ENCODE measurements around the gene ZBTB21. TPM values are rescaled to one million over a fixed set of nuclear protein-coding genes. Genes with fewer than 3 reads are reported as not detected.
A peak's percentile ranks its signal among the peaks of the same experiment; 100 is the strongest.
"Not testable (repeated sequence)": the region's sequence is repeated elsewhere in the genome, so short reads cannot be mapped to it uniquely, and the experiment has no call there.

Gene ZBTB21
- total and polyA plus RNA-seq, 2 of the 4 experiments (the other 2 are of a cell fraction), result 6.8 to 12.0 TPM

DNA sequence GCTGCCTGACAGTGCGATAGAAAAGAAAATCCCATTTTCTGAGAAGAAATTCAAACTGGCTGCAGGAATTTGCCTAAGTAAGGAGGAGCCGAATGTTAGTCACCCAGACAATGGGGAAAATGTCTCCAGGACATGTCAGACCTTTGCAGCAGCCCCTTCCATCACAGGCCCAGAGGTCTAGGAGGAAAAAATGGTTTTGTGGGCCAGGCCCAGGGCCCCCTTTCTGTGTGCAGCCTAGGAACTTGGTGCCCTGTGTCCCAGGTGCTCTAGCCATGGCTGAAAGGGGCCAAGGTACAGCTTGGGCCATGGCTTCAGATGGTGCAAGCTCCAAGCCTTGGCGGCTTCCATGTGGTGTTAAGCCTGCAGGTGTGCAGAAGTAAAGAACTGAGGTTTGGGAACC lies 14.6 kb downstream of the ZBTB21 start:
- dilution Hi-C loops (cut with HindIII; ENCODE audit: low sequenced_read_pairs, unreplicated experiment), result no loop called here
- Histone ChIP-seq H3K23ac (ENCODE audit: low read depth, low read length) (no peak overlapping the region), H4K5ac (ENCODE audit: low read depth, low read length) (no peak overlapping the region), H2BK20ac (ENCODE audit: low read depth, low read length) (no peak overlapping the region), H3K9ac (ENCODE audit: low read depth, low read length) (no peak overlapping the region), H3K4me1 (ENCODE audit: control insufficient read depth, insufficient read depth, low read length) (peaks cover 7% of the 10 kb centered on the region), H3K9me3 (ENCODE audit: control insufficient read depth, insufficient read depth, low read length) (peaks cover 2% of the 10 kb centered on the region; the same call in 1 of the 2 replicates), H3K4me2 (ENCODE audit: low read depth, low read length) (no peak overlapping the region), H4K20me1 (ENCODE audit: insufficient read depth, low read length) (peaks cover 5% of the 10 kb centered on the region; the same call in 1 of the 2 replicates), H3K27me3 (ENCODE audit: control insufficient read depth, insufficient read depth, low read length) (no peaks in the 10 kb centered on the region), H2AK9ac (replicated peaks; ENCODE audit: low read depth, low read length, poor library complexity) (no peak overlapping the region), H3K9me1 (ENCODE audit: insufficient read depth, low read length) (peaks cover 11% of the 10 kb centered on the region), H3K14ac (replicated peaks; ENCODE audit: low read depth, low read length) (no peak overlapping the region), H3K79me1 (ENCODE audit: low read depth in 1 of 2, low read length in 2 of 2) (peaks cover 32 to 66% of the 10 kb centered on the region in 2 experiments), H3K56ac (ENCODE audit: extremely low read depth, insufficient read depth, low read length) (no peak overlapping the region), H2AK5ac (ENCODE audit: low read depth, low read length) (no peak overlapping the region), H3K18ac (ENCODE audit: low read depth, low read length) (no peak overlapping the region), H2BK120ac (ENCODE audit: low read depth, low read length) (no peak overlapping the region), H3K4ac (ENCODE audit: low read depth, low read length) (no peak overlapping the region), H3K4me3 (ENCODE audit: insufficient read depth, low read depth, low read length) (no peak overlapping the region), H2BK15ac (ENCODE audit: low read depth, low read length) (no peak overlapping the region), H2AFZ (replicated peaks; ENCODE audit: low read length, poor library complexity) (no peak overlapping the region), H4K8ac (ENCODE audit: low read depth in 2 of 2, low read length in 2 of 2) (no peak overlapping the region), H3K27ac (ENCODE audit: insufficient read depth, low read length) (no peak overlapping the region), H2BK5ac (ENCODE audit: low read depth, low read length, poor library complexity, severe bottlenecking) (no peak overlapping the region), H3K36me3 (ENCODE audit: control insufficient read depth, insufficient read depth, low read length) (peaks cover 40% of the 10 kb centered on the region), H4K91ac (ENCODE audit: insufficient read depth, low read depth, low read length) (no peak overlapping the region)
- intact Hi-C loops (cut with micrococcal nuclease), result no loop called here
- in situ Hi-C loops (cut with MboI; ENCODE audit: low sequenced_read_pairs), result loop anchor here (5.0 kb wide), 1 partner anchor 33 kb away; no protein-coding TSS in a partner anchor
- ChIA-PET CTCF (no interaction called here), POLR2A (ENCODE audit: unreplicated experiment) (no interaction called here)
- BruUV-seq (replicated peaks), result no TSS peak
- TF ChIP-seq, protein P1, sequence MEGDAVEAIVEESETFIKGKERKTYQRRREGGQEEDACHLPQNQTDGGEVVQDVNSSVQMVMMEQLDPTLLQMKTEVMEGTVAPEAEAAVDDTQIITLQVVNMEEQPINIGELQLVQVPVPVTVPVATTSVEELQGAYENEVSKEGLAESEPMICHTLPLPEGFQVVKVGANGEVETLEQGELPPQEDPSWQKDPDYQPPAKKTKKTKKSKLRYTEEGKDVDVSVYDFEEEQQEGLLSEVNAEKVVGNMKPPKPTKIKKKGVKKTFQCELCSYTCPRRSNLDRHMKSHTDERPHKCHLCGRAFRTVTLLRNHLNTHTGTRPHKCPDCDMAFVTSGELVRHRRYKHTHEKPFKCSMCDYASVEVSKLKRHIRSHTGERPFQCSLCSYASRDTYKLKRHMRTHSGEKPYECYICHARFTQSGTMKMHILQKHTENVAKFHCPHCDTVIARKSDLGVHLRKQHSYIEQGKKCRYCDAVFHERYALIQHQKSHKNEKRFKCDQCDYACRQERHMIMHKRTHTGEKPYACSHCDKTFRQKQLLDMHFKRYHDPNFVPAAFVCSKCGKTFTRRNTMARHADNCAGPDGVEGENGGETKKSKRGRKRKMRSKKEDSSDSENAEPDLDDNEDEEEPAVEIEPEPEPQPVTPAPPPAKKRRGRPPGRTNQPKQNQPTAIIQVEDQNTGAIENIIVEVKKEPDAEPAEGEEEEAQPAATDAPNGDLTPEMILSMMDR (conservative IDR thresholded peaks at IDR 0.05; ENCODE audit: low read depth, low read length), result no peak
- TF ChIP-seq CEBPB (IDR thresholded peaks at IDR 0.05; ENCODE audit: low read depth, low read length) (no peak), RAD21 (IDR thresholded peaks at IDR 0.05; ENCODE audit: low read length) (no peak)
- TF ChIP-seq, protein P2, sequence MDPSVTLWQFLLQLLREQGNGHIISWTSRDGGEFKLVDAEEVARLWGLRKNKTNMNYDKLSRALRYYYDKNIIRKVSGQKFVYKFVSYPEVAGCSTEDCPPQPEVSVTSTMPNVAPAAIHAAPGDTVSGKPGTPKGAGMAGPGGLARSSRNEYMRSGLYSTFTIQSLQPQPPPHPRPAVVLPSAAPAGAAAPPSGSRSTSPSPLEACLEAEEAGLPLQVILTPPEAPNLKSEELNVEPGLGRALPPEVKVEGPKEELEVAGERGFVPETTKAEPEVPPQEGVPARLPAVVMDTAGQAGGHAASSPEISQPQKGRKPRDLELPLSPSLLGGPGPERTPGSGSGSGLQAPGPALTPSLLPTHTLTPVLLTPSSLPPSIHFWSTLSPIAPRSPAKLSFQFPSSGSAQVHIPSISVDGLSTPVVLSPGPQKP (IDR thresholded peaks at IDR 0.05; ENCODE audit: borderline replicate concordance, low read depth, low read length), result no peak
- DNase-seq, result no peak
- no peak for ATAC-seq (ENCODE audit: low read depth)
- WGBS, 2 experiments (ENCODE audit: extremely low coverage in 2 of 2, insufficient read length in 1 of 2), result 89% methylated on average over 1 of the region's 3 CpGs; no CpG with 5 or more reads in 1 of the 2 experiments

DNA sequence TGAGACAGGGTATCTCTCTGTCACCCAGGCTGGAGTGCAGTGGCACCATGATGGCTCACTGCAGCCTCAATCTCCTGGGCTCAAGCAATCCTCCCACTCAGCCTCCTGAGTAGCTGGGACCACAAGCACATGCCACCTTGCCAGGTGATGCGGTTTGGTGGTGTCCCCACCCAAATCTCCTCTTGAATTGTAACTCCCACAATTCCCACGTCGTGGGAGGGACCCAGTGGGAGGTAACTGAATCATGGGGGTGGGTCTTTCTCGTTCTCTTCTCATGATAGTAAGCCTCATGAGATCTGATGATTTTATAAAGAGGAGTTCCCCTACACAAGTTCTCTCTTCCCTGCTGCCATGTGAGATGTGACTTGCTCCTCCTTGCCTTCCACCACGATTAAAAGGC lies 15.5 kb downstream of the ZBTB21 start:
- CTCF ChIA-PET, result interaction anchor here (1.3 to 1.9 kb wide), 2 partner anchors 113 to 123 kb away, joined by 4 to 8 read pairs; no protein-coding TSS in a partner anchor
- H4K91ac ChIP-seq (ENCODE audit: insufficient read depth, low read depth, low read length); H3K4me1 ChIP-seq (ENCODE audit: control insufficient read depth, insufficient read depth, low read length); H4K20me1 ChIP-seq (ENCODE audit: insufficient read depth, low read length); ATAC-seq (ENCODE audit: low read depth); H2AFZ ChIP-seq (replicated peaks; ENCODE audit: low read length, poor library complexity); H3K18ac ChIP-seq (ENCODE audit: low read depth, low read length); H3K4me3 ChIP-seq (ENCODE audit: insufficient read depth, low read depth, low read length); H3K9me1 ChIP-seq (ENCODE audit: insufficient read depth, low read length); H3K4me2 ChIP-seq (ENCODE audit: low read depth, low read length); dilution Hi-C loops (cut with HindIII; ENCODE audit: low sequenced_read_pairs, unreplicated experiment); H2AK9ac ChIP-seq (replicated peaks; ENCODE audit: low read depth, low read length, poor library complexity); H3K9me3 ChIP-seq (ENCODE audit: control insufficient read depth, insufficient read depth, low read length); H3K23ac ChIP-seq (ENCODE audit: low read depth, low read length); H3K56ac ChIP-seq (ENCODE audit: extremely low read depth, insufficient read depth, low read length); H3K14ac ChIP-seq (replicated peaks; ENCODE audit: low read depth, low read length); H3K27me3 ChIP-seq (ENCODE audit: control insufficient read depth, insufficient read depth, low read length); DNase-seq; H3K27ac ChIP-seq (ENCODE audit: insufficient read depth, low read length); H4K5ac ChIP-seq (ENCODE audit: low read depth, low read length); intact Hi-C loops (cut with micrococcal nuclease); POLR2A ChIA-PET (ENCODE audit: unreplicated experiment); BruUV-seq (replicated peaks); H2BK120ac ChIP-seq (ENCODE audit: low read depth, low read length); H3K9ac ChIP-seq (ENCODE audit: low read depth, low read length); H2BK15ac ChIP-seq (ENCODE audit: low read depth, low read length): not testable (repeated sequence)
- peaks cover 36% of the 10 kb centered on the region for H3K36me3 ChIP-seq (ENCODE audit: control insufficient read depth, insufficient read depth, low read length)
- peaks cover 23 to 56% of the 10 kb centered on the region in 2 experiments for H3K79me1 ChIP-seq (ENCODE audit: low read depth in 1 of 2, low read length in 2 of 2)
- WGBS, 2 experiments (ENCODE audit: extremely low coverage in 2 of 2, insufficient read length in 1 of 2), result no CpG with 5 or more reads among the region's 5 CpGs
- 0 out of 2 replicates have a peak overlapping the region, but pooled peaks have one; percentile 23 for H2BK20ac ChIP-seq (ENCODE audit: low read depth, low read length)
- in situ Hi-C loops (cut with MboI; ENCODE audit: low sequenced_read_pairs), result loop anchor here (5.0 kb wide), 1 partner anchor 32 kb away; no protein-coding TSS in a partner anchor
- peak overlapping the region in 1 of 2 experiments; percentile 20; a peak in 1 of 4 replicates for H4K8ac ChIP-seq (ENCODE audit: low read depth in 2 of 2, low read length in 2 of 2)
- peak overlapping the region; percentile 81 for H2BK5ac ChIP-seq (ENCODE audit: low read depth, low read length, poor library complexity, severe bottlenecking)
- peak overlapping the region; percentile 77 for H2AK5ac ChIP-seq (ENCODE audit: low read depth, low read length)
- H3K4ac ChIP-seq (ENCODE audit: low read depth, low read length), result peak overlapping the region; percentile 31
